Measurements from ENCODE around the gene KIAA0825. TPM values are rescaled to one million over a fixed set of nuclear protein-coding genes. Genes with fewer than 3 reads are reported as not detected.

KIAA0825 gene
- total RNA-seq, 1 donor from 2014 or later, result 5.8 TPM

DNA sequence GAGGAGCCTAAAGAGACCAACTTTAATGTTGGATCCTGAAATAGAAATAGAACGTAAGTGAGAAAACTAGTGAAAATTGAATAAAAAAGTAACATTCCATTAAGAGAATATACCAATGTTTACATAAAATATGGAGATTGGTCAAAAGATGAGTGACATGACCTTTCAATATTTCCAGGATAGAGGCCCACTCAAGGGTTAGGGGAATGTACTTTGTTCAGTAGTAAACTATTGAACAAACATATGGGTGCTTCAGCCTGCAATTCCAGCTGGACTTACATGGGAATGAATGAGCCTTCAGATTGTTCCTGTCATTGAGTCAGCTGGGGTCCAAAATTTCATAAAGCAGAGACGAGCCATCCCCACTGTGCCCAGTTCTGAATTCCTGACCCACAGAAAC lies 505.3 kb downstream of the KIAA0825 start:
- Mint-ChIP-seq H3K36me3 (ENCODE audit: insufficient read depth) (no peaks in the 10 kb centered on the region), H3K27me3 (peaks cover 17% of the 10 kb centered on the region), H3K4me3 (ENCODE audit: low read depth) (no peak overlapping the region), H3K9me3 (ENCODE audit: low read depth) (peaks cover 17% of the 10 kb centered on the region), H3K27ac (no peak overlapping the region), H3K4me1 (ENCODE audit: low read depth) (peaks cover 9% of the 10 kb centered on the region)
- TF ChIP-seq, protein P1, sequence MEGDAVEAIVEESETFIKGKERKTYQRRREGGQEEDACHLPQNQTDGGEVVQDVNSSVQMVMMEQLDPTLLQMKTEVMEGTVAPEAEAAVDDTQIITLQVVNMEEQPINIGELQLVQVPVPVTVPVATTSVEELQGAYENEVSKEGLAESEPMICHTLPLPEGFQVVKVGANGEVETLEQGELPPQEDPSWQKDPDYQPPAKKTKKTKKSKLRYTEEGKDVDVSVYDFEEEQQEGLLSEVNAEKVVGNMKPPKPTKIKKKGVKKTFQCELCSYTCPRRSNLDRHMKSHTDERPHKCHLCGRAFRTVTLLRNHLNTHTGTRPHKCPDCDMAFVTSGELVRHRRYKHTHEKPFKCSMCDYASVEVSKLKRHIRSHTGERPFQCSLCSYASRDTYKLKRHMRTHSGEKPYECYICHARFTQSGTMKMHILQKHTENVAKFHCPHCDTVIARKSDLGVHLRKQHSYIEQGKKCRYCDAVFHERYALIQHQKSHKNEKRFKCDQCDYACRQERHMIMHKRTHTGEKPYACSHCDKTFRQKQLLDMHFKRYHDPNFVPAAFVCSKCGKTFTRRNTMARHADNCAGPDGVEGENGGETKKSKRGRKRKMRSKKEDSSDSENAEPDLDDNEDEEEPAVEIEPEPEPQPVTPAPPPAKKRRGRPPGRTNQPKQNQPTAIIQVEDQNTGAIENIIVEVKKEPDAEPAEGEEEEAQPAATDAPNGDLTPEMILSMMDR (IDR thresholded peaks at IDR 0.05; ENCODE audit: unreplicated experiment), result no peak
- no peak for DNase-seq (ENCODE audit: low spot score, unreplicated experiment)

DNA sequence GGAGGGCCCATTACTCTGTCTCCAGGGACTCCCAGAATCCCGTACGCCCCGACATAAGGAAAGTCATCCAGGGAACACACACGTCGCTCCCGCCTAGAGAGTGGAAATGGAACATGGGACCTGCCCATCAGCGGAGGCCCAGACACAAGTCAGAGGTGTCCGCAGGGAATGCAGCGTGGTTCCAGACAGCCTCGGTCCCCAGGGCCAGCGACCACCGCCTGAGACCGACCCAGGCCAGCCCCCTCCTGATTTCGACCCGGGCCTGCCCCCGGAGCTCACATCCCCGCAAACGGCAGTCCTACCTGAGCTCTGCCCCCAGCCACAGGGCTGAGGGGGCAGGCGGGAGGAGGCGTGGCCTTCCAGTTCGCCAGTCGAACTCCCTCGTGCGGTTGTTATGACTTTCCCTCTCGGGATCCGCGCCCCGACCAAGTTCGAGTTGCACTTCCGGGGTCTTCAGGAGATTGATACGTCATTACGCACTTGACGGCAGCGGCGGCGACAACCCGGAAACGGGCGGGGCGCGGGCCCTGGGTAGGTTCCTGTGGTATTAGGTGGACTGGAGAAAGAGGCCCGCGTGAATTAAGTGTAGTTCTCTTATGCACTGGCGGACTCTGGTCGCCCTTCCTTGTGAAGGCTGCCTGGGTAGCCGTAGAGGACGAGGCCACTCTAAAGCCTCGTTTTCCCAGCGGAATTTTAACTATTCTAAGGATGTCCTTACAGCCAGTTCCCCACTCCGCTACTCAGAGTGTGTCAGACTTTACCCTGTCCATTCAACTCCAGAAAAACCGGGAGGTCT lies 507.0 kb downstream of the KIAA0825 start:
- Mint-ChIP-seq H3K9me3 (ENCODE audit: low read depth) (peaks cover 12% of the 10 kb centered on the region), H3K27ac (peak overlapping the region; percentile 98), H3K36me3 (ENCODE audit: insufficient read depth) (peaks cover 7% of the 10 kb centered on the region), H3K27me3 (peaks cover 17% of the 10 kb centered on the region), H3K4me1 (ENCODE audit: low read depth) (peaks cover 9% of the 10 kb centered on the region), H3K4me3 (ENCODE audit: low read depth) (peak overlapping the region; percentile 89)
- TF ChIP-seq, protein P1 (IDR thresholded peaks at IDR 0.05; ENCODE audit: unreplicated experiment), result peak; percentile 41
- peak; percentile 87 for DNase-seq (ENCODE audit: low spot score, unreplicated experiment)

- Mint-ChIP-seq H3K9me3 (ENCODE audit: low read depth) (peaks cover 52% of the 10 kb centered on the region), H3K36me3 (ENCODE audit: insufficient read depth) (peaks cover 40% of the 10 kb centered on the region), H3K27ac (no peak overlapping the region), H3K4me3 (ENCODE audit: low read depth) (no peak overlapping the region), H3K27me3 (no peaks in the 10 kb centered on the region), H3K4me1 (ENCODE audit: low read depth) (peaks cover 10% of the 10 kb centered on the region)
- no peak for DNase-seq (ENCODE audit: low spot score, unreplicated experiment)
- TF ChIP-seq, protein P1 (IDR thresholded peaks at IDR 0.05; ENCODE audit: unreplicated experiment), result no peak
Observed at GRCh38 chr5:94103514-94104245, 514.7 kb downstream of the KIAA0825 start.

Other genes starting within 250 kb of the KIAA0825 start
- gene SLF1, start 65 bp upstream of the KIAA0825 start, total RNA-seq, result 15.7 and 17.4 TPM in 2 replicates

Data from progenitor cell of endocrine pancreas (in vitro differentiated cells).